DOHH2 (cell line): ENCODE results near the gene IBA57.
"Not testable (repeated sequence)": the region's sequence is repeated elsewhere in the genome, so short reads cannot be mapped to it uniquely, and the experiment has no call there.

Source experiments
- H3F3A ChIP-seq: fragments of 200-600 bp; sonication (generic), shearing (Covaris generic); 2 replicates; pipeline ENCODE4 v1.6.0; 2016; ENCODE audit warnings: antibody characterized with exemption, mild to moderate bottlenecking; ENCODE audit not compliant: control insufficient read depth, insufficient read depth
- H3K27ac ChIP-seq: fragments of 200-600 bp; sonication (generic); 2 replicates; pipeline ENCODE4 v1.5.1; 2014; ENCODE audit warnings: low read depth, mild to moderate bottlenecking, low read length, moderate library complexity
- H3K27me3 ChIP-seq: fragments of 200-600 bp; sonication (generic); 2 replicates; pipeline ENCODE4 v1.6.1; 2014; ENCODE audit warnings: mild to moderate bottlenecking, low read length, mixed read lengths; ENCODE audit not compliant: control insufficient read depth
- H3K36me3 ChIP-seq: fragments of 200-600 bp; sonication (generic); 2 replicates; pipeline ENCODE4 v1.6.1; 2014; ENCODE audit warnings: mild to moderate bottlenecking, low read length, moderate library complexity, mixed read lengths; ENCODE audit not compliant: control insufficient read depth
- H3K4me1 ChIP-seq: fragments of 200-600 bp; sonication (generic); 2 replicates; pipeline ENCODE4 v1.6.1; 2014; ENCODE audit warnings: mild to moderate bottlenecking, low read length, mixed read lengths; ENCODE audit not compliant: control insufficient read depth
- H3K4me2 ChIP-seq: fragments of 200-600 bp; sonication (generic); 2 replicates; pipeline ENCODE4 v1.6.0; 2014; ENCODE audit warnings: mild to moderate bottlenecking, low read length, moderate library complexity
- H3K4me3 ChIP-seq: fragments of 200-600 bp; sonication (generic); 2 replicates; pipeline ENCODE4 v1.5.1; 2014; ENCODE audit warnings: mild to moderate bottlenecking, low read length, mixed read lengths
- H3K79me2 ChIP-seq: fragments of 200-600 bp; sonication (generic); 2 replicates; pipeline ENCODE4 v1.6.1; 2014; ENCODE audit warnings: mild to moderate bottlenecking, low read length, mixed read lengths; ENCODE audit not compliant: control insufficient read depth
- H3K9me2 ChIP-seq: fragments of 200-600 bp; sonication (generic); replicated peaks from 2 replicates; pipeline ENCODE4 v1.6.1; 2014; ENCODE audit warnings: mild to moderate bottlenecking, low read length, mixed read lengths; ENCODE audit not compliant: control insufficient read depth
- H3K9me3 ChIP-seq: fragments of 200-600 bp; sonication (generic); 2 replicates; pipeline ENCODE4 v1.6.1; 2014; ENCODE audit warnings: antibody characterized with exemption, low read length, mixed read lengths; ENCODE audit not compliant: control insufficient read depth, insufficient read depth
- H4K20me1 ChIP-seq: fragments of 200-600 bp; sonication (generic); 2 replicates; pipeline ENCODE4 v1.6.0; 2014; ENCODE audit warnings: low read depth, mild to moderate bottlenecking, antibody characterized with exemption, low read length, moderate library complexity; ENCODE audit not compliant: control insufficient read depth, insufficient read depth
- EZH2phosphoT487 ChIP-seq: fragments of 200-600 bp; sonication (generic); IDR thresholded peaks from 2 replicates; pipeline ENCODE4 v1.6.1; 2017; ENCODE audit warnings: borderline replicate concordance, mild to moderate bottlenecking, antibody characterized with exemption, low read length, moderate library complexity, mixed read lengths
- TF ChIP-seq, protein P1 (sequence below): fragments of 200-600 bp; sonication (generic); IDR thresholded peaks from one replicate; pipeline ENCODE4 v1.5.1; 2014; ENCODE audit warnings: antibody characterized with exemption, mild to moderate bottlenecking, low read depth, low read length; ENCODE audit not compliant: poor library complexity, severe bottlenecking

The IBA57 gene

DNA sequence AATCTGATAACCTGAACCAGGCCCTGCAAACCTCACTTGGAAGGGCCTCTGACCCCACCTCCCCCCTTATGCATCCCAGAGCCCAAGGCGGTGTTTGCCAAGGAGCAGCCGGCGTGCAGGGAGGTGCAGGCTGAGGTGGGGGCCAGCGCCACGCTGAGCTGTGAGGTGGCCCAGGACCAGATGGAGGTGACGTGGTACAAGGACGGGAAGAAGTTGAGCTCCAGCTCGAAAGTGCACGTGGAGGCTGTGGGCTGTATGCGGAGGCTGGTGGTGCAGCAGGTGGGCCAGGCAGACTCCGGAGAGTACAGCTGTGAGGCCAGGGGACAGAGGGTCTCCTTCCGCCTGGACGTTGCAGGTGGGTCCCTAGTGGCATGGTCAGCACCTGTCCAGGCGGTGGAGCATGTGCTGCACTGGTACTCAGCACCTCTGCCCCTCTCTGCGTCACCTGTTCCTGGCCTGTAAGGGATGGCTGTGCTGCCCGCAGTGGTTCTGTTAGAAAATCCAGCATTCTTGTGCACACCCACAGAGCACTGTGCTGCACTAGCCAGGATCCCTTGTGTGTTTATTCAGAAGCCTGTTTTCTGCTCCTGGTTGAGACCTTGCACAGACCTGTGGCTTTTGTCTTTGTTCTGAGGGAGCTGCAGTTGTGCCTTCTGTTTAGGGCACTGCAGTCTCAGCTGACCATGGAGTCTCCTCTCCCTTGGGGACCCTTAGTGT is 53.8 kb downstream of the IBA57 start:
- Histone ChIP-seq H3K27ac (no peak overlapping the region), H4K20me1 (no peaks in the 10 kb centered on the region), H3F3A (no peaks in the 10 kb centered on the region), H3K4me1 (no peaks in the 10 kb centered on the region), H3K36me3 (no peaks in the 10 kb centered on the region), H3K9me3 (no peaks in the 10 kb centered on the region), H3K27me3 (no peaks in the 10 kb centered on the region), H3K9me2 (no peaks in the 10 kb centered on the region), H3K4me3 (no peak overlapping the region), H3K4me2 (no peak overlapping the region), H3K79me2 (no peaks in the 10 kb centered on the region)
- TF ChIP-seq, protein P1, sequence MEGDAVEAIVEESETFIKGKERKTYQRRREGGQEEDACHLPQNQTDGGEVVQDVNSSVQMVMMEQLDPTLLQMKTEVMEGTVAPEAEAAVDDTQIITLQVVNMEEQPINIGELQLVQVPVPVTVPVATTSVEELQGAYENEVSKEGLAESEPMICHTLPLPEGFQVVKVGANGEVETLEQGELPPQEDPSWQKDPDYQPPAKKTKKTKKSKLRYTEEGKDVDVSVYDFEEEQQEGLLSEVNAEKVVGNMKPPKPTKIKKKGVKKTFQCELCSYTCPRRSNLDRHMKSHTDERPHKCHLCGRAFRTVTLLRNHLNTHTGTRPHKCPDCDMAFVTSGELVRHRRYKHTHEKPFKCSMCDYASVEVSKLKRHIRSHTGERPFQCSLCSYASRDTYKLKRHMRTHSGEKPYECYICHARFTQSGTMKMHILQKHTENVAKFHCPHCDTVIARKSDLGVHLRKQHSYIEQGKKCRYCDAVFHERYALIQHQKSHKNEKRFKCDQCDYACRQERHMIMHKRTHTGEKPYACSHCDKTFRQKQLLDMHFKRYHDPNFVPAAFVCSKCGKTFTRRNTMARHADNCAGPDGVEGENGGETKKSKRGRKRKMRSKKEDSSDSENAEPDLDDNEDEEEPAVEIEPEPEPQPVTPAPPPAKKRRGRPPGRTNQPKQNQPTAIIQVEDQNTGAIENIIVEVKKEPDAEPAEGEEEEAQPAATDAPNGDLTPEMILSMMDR = no peak
- TF ChIP-seq EZH2phosphoT487 = no peak

DNA sequence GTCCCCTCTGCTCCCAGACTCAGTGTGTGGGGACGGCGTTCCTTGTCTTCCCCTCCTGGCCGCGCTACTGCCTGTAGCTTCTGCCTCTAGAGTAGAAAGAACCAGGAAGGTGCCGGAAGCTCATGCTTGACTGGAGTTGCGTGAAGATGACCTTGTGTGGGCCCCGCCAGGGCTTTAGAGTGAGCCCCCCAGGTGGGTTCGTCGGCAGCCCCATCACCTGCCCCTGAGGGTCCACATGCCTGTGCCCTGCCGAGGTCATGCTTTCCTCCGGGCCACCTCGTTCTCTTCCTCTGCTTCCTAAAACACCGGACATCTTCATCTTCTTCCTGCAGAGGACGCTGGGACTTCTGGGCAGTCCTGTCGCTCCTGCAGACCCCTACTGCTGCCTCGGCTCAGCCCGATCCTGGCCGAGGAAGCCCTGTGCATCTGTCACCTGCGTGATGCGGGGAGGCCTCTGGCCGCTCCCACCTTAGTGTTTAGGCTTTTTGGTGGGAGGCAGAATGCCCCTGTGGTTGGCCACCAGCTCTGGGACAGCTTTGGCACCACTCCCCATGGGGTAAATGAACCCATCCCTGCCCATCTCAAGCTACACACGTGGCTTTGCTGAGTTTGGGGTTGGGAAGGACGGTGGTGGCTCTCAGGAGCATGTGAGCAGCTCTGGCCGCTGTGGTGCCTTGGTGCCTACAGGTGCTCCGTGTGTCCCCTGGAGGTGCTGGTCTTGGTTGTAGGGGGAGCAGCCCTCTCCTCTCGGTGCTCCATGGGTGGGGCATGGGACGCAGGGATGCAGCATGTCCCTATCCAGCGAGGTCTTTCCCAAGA is 54.6 kb downstream of the IBA57 start:
- Histone ChIP-seq H3K4me3 (no peak overlapping the region), H3K4me2 (no peak overlapping the region), H3F3A (no peaks in the 10 kb centered on the region), H3K9me3 (no peaks in the 10 kb centered on the region), H3K27me3 (no peaks in the 10 kb centered on the region), H3K9me2 (no peaks in the 10 kb centered on the region), H3K79me2 (no peaks in the 10 kb centered on the region), H3K36me3 (no peaks in the 10 kb centered on the region), H4K20me1 (no peaks in the 10 kb centered on the region), H3K27ac (no peak overlapping the region), H3K4me1 (no peaks in the 10 kb centered on the region)
- TF ChIP-seq, protein P1 = no peak
- no peak for TF ChIP-seq EZH2phosphoT487

DNA sequence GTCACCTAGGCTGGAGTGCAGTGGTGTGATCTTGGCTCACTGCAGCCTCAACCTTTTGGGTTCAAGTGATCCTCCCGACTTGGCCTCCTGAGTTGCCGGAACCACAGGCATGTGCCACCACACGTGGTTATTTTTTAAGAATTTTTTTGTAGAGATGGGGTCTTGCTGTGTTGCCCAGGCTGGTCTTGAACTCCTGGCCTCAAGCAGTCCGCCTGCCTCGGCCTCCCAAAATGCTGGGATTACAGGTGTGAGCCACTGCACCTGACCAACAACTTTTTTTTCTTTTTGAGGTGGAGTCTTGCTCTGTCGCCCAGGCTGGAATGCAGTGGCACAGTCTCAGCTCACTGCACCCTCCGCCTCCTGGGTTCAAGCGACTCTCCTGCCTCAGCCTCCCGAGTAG is 55.5 kb downstream of the IBA57 start:
- not testable (repeated sequence) for H3K27me3 ChIP-seq, H3K4me1 ChIP-seq, H3F3A ChIP-seq, H3K36me3 ChIP-seq, H3K4me3 ChIP-seq, H4K20me1 ChIP-seq, H3K4me2 ChIP-seq, H3K79me2 ChIP-seq, H3K27ac ChIP-seq, H3K9me2 ChIP-seq, H3K9me3 ChIP-seq

DNA sequence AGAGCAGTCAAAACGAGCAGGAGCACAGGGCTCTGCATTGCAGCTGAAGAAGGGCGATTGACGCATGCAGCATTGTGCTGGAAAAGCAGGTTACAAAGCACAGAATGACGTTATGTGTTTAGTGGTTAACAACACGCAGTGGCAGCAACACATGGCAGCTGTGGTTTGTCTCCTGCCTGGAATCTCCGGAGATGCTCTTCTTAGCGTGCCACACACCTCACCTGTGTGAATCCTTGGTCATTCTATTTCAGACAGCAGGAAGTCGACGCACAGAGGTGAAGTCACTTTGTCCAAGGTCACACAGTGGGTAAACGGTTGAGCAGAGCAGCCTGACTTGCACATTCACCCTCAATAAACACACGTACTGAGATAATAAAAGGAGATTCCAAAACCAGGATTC is 56.9 kb downstream of the IBA57 start:
- no peak overlapping the region for H3K27ac ChIP-seq
- no peaks in the 10 kb centered on the region for H3K9me2 ChIP-seq
- H3K4me3 ChIP-seq = no peak overlapping the region
- H3F3A ChIP-seq = no peaks in the 10 kb centered on the region
- no peaks in the 10 kb centered on the region for H3K27me3 ChIP-seq
- no peaks in the 10 kb centered on the region for H3K36me3 ChIP-seq
- no peaks in the 10 kb centered on the region for H3K79me2 ChIP-seq
- H3K9me3 ChIP-seq = no peaks in the 10 kb centered on the region
- no peaks in the 10 kb centered on the region for H3K4me1 ChIP-seq
- TF ChIP-seq EZH2phosphoT487 = no peak
- TF ChIP-seq, protein P1 = no peak
- H3K4me2 ChIP-seq = no peak overlapping the region
- no peaks in the 10 kb centered on the region for H4K20me1 ChIP-seq
